Suprapubic skin (tissue), 3 donors: Measurements from ENCODE around the gene NFKBIA.

Experiments
- POLR2AphosphoS5 ChIP-seq, 3 donors: sonication (generic); formaldehyde crosslinking; IDR thresholded peaks; one replicate each; pipeline ENCODE4 v1.6.1; 2017; ENCODE audit warnings: antibody characterized with exemption in 3 of 3
- TF ChIP-seq, protein P1 (sequence below), 2 donors: fragments of 200-600 bp in 1 of 2; fragments of 450-650 bp in 1 of 2; sonication (generic) in 1 of 2; IDR thresholded peaks; one replicate each; pipeline ENCODE4 v1.5.1; 2016 to 2019; ENCODE audit warnings: antibody characterized with exemption in 2 of 2, mild to moderate bottlenecking in 1 of 2, moderate library complexity in 1 of 2

- no peak for TF ChIP-seq POLR2AphosphoS5 (IDR thresholded peaks at IDR 0.05)
- TF ChIP-seq, protein P1, sequence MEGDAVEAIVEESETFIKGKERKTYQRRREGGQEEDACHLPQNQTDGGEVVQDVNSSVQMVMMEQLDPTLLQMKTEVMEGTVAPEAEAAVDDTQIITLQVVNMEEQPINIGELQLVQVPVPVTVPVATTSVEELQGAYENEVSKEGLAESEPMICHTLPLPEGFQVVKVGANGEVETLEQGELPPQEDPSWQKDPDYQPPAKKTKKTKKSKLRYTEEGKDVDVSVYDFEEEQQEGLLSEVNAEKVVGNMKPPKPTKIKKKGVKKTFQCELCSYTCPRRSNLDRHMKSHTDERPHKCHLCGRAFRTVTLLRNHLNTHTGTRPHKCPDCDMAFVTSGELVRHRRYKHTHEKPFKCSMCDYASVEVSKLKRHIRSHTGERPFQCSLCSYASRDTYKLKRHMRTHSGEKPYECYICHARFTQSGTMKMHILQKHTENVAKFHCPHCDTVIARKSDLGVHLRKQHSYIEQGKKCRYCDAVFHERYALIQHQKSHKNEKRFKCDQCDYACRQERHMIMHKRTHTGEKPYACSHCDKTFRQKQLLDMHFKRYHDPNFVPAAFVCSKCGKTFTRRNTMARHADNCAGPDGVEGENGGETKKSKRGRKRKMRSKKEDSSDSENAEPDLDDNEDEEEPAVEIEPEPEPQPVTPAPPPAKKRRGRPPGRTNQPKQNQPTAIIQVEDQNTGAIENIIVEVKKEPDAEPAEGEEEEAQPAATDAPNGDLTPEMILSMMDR (IDR thresholded peaks at IDR 0.05), result no peak
These were observed 15.7 kb upstream of the NFKBIA start for GRCh38 chr14:35420036-35420811.
